DOHH2 (cell line): ENCODE data around the gene TJP2.

Experiments used
- H3F3A ChIP-seq: fragments of 200-600 bp; sonication (generic), shearing (Covaris generic); 2 replicates; pipeline ENCODE4 v1.6.0; 2016; ENCODE audit warnings: antibody characterized with exemption, mild to moderate bottlenecking; ENCODE audit not compliant: control insufficient read depth, insufficient read depth
- H3K27ac ChIP-seq: fragments of 200-600 bp; sonication (generic); 2 replicates; pipeline ENCODE4 v1.5.1; 2014; ENCODE audit warnings: low read depth, mild to moderate bottlenecking, low read length, moderate library complexity
- H3K27me3 ChIP-seq: fragments of 200-600 bp; sonication (generic); 2 replicates; pipeline ENCODE4 v1.6.1; 2014; ENCODE audit warnings: mild to moderate bottlenecking, low read length, mixed read lengths; ENCODE audit not compliant: control insufficient read depth
- H3K36me3 ChIP-seq: fragments of 200-600 bp; sonication (generic); 2 replicates; pipeline ENCODE4 v1.6.1; 2014; ENCODE audit warnings: mild to moderate bottlenecking, low read length, moderate library complexity, mixed read lengths; ENCODE audit not compliant: control insufficient read depth
- H3K4me1 ChIP-seq: fragments of 200-600 bp; sonication (generic); 2 replicates; pipeline ENCODE4 v1.6.1; 2014; ENCODE audit warnings: mild to moderate bottlenecking, low read length, mixed read lengths; ENCODE audit not compliant: control insufficient read depth
- H3K4me2 ChIP-seq: fragments of 200-600 bp; sonication (generic); 2 replicates; pipeline ENCODE4 v1.6.0; 2014; ENCODE audit warnings: mild to moderate bottlenecking, low read length, moderate library complexity
- H3K4me3 ChIP-seq: fragments of 200-600 bp; sonication (generic); 2 replicates; pipeline ENCODE4 v1.5.1; 2014; ENCODE audit warnings: mild to moderate bottlenecking, low read length, mixed read lengths
- H3K79me2 ChIP-seq: fragments of 200-600 bp; sonication (generic); 2 replicates; pipeline ENCODE4 v1.6.1; 2014; ENCODE audit warnings: mild to moderate bottlenecking, low read length, mixed read lengths; ENCODE audit not compliant: control insufficient read depth
- H3K9me2 ChIP-seq: fragments of 200-600 bp; sonication (generic); replicated peaks from 2 replicates; pipeline ENCODE4 v1.6.1; 2014; ENCODE audit warnings: mild to moderate bottlenecking, low read length, mixed read lengths; ENCODE audit not compliant: control insufficient read depth
- H3K9me3 ChIP-seq: fragments of 200-600 bp; sonication (generic); 2 replicates; pipeline ENCODE4 v1.6.1; 2014; ENCODE audit warnings: antibody characterized with exemption, low read length, mixed read lengths; ENCODE audit not compliant: control insufficient read depth, insufficient read depth
- H4K20me1 ChIP-seq: fragments of 200-600 bp; sonication (generic); 2 replicates; pipeline ENCODE4 v1.6.0; 2014; ENCODE audit warnings: low read depth, mild to moderate bottlenecking, antibody characterized with exemption, low read length, moderate library complexity; ENCODE audit not compliant: control insufficient read depth, insufficient read depth
- CTCF ChIP-seq: fragments of 200-600 bp; sonication (generic); IDR thresholded peaks from one replicate; pipeline ENCODE4 v1.5.1; 2014; ENCODE audit warnings: antibody characterized with exemption, mild to moderate bottlenecking, low read depth, low read length; ENCODE audit not compliant: poor library complexity, severe bottlenecking
- EZH2phosphoT487 ChIP-seq: fragments of 200-600 bp; sonication (generic); IDR thresholded peaks from 2 replicates; pipeline ENCODE4 v1.6.1; 2017; ENCODE audit warnings: borderline replicate concordance, mild to moderate bottlenecking, antibody characterized with exemption, low read length, moderate library complexity, mixed read lengths

TJP2 gene

GRCh38 chr9:69198521-69199220 is 24.6 kb downstream of the TJP2 start:
- no peak overlapping the region for H3K4me2 ChIP-seq
- no peaks in the 10 kb centered on the region for H4K20me1 ChIP-seq
- H3K9me3 ChIP-seq: no peaks in the 10 kb centered on the region
- peaks cover 21% of the 10 kb centered on the region for H3K4me1 ChIP-seq
- no peaks in the 10 kb centered on the region for H3F3A ChIP-seq
- H3K27ac ChIP-seq: no peak overlapping the region
- peaks cover 53% of the 10 kb centered on the region for H3K79me2 ChIP-seq
- no peak overlapping the region for H3K4me3 ChIP-seq
- no peaks in the 10 kb centered on the region for H3K9me2 ChIP-seq
- no peaks in the 10 kb centered on the region for H3K36me3 ChIP-seq
- TF ChIP-seq CTCF: no peak
- H3K27me3 ChIP-seq: no peaks in the 10 kb centered on the region

GRCh38 chr9:69199769-69200470 is 25.8 kb downstream of the TJP2 start:
- TF ChIP-seq CTCF (no peak), EZH2phosphoT487 (no peak)
- Histone ChIP-seq H3K9me2 (no peaks in the 10 kb centered on the region), H3K27ac (no peak overlapping the region), H3K27me3 (no peaks in the 10 kb centered on the region), H4K20me1 (no peaks in the 10 kb centered on the region), H3K4me2 (no peak overlapping the region), H3K9me3 (no peaks in the 10 kb centered on the region), H3K4me3 (no peak overlapping the region), H3F3A (no peaks in the 10 kb centered on the region), H3K36me3 (no peaks in the 10 kb centered on the region), H3K4me1 (peaks cover 10% of the 10 kb centered on the region), H3K79me2 (peaks cover 44% of the 10 kb centered on the region)

- H3K79me2 ChIP-seq: peaks cover 22% of the 10 kb centered on the region
Measured at GRCh38 chr9:69202556-69202955, 28.5 kb downstream of the TJP2 start.

More at GRCh38 chr9:69202556-69202955, 28.5 kb downstream of the TJP2 start:
- no peaks in the 10 kb centered on the region for H3F3A ChIP-seq
- no peak overlapping the region for H3K4me2 ChIP-seq
- H4K20me1 ChIP-seq: peaks cover under 1% of the 10 kb centered on the region; the same call in 1 of the 2 replicates
- no peak overlapping the region for H3K27ac ChIP-seq
- H3K36me3 ChIP-seq: no peaks in the 10 kb centered on the region
- no peak overlapping the region for H3K4me3 ChIP-seq
- no peaks in the 10 kb centered on the region for H3K9me3 ChIP-seq
- no peaks in the 10 kb centered on the region for H3K9me2 ChIP-seq
- H3K27me3 ChIP-seq: no peaks in the 10 kb centered on the region
- no peaks in the 10 kb centered on the region for H3K4me1 ChIP-seq
- TF ChIP-seq CTCF (no peak), EZH2phosphoT487 (no peak)
